Activated T-helper 9 cell treated with anti-CD3 and anti-CD28 coated beads, Interleukin-2, amount 50 U/mL, for 16 hours (primary cell): ENCODE measurements around the gene HSF2.

Experiments
- DNase-seq: peaks from one replicate; pipeline ENCODE4 v3.0.0-alpha.2; 2020; ENCODE audit warnings: low read depth

The HSF2 gene, protein sequence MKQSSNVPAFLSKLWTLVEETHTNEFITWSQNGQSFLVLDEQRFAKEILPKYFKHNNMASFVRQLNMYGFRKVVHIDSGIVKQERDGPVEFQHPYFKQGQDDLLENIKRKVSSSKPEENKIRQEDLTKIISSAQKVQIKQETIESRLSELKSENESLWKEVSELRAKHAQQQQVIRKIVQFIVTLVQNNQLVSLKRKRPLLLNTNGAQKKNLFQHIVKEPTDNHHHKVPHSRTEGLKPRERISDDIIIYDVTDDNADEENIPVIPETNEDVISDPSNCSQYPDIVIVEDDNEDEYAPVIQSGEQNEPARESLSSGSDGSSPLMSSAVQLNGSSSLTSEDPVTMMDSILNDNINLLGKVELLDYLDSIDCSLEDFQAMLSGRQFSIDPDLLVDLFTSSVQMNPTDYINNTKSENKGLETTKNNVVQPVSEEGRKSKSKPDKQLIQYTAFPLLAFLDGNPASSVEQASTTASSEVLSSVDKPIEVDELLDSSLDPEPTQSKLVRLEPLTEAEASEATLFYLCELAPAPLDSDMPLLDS

DNA sequence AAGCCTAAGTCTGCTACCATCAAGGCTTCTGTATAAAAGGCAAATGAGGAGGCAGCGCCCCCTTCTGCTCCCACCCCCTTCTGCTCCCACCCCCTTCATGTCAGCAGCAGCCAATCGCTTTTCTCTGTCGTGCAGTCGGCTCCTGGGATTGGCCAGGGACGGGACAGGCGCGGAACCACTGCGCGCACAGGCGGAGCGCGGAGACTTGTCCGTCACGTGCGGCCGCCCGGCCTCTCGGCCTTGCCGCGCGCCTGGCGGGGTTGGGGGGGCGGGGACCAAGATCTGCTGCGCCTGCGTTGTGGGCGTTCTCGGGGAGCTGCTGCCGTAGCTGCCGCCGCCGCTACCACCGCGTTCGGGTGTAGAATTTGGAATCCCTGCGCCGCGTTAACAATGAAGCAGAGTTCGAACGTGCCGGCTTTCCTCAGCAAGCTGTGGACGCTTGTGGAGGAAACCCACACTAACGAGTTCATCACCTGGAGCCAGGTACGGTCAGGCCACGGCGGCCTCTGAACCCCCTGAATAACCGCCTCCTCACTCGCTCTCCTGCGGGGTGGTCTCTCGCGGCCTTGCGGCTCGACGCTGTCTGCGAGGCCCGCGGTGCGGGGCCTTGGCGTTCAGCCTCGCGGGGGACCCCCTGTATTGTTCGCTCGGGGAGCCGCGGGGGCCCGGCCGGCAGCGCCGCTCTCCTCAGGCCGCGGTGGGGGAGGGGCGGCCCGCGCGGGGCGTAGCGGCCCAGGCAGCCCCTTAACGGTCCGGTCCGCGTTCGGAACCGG lies at the start of gene HSF2:
HSF2 (plus strand) TSS at position 305 of the 773 bp plus-strand sequence; CDS start at position 391, 86 bp downstream.
- peak; percentile 91 for DNase-seq

- DNase-seq = no peak
These were observed 46.3 kb upstream of the HSF2 start for GRCh38 chr6:122352981-122353664.

DNA sequence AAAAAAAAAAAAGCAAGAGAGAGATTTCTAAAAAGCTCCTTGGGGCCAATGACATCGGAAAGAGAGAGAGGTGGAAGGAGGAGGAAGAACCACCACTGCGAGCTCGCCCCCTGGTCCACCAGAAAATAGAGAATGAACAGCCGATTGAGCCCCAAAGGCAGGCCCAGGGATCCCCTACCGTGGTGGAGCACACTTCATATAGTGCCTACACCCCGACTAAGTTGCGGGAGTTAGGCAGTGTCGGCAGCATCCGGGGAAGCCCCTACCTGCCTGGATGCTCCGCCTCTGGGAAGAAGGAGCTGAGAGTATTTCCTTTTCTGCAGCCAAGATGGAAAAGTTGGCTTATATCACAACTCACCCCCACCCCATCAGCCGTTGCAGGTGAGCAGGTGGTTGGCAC lies 38.6 kb upstream of the HSF2 start:
- DNase-seq = no peak

GRCh38 chr6:122361314-122361979 lies 38.0 kb upstream of the HSF2 start:
- no peak for DNase-seq

GRCh38 chr6:122363769-122364483 lies 35.5 kb upstream of the HSF2 start:
- DNase-seq = no peak

DNA sequence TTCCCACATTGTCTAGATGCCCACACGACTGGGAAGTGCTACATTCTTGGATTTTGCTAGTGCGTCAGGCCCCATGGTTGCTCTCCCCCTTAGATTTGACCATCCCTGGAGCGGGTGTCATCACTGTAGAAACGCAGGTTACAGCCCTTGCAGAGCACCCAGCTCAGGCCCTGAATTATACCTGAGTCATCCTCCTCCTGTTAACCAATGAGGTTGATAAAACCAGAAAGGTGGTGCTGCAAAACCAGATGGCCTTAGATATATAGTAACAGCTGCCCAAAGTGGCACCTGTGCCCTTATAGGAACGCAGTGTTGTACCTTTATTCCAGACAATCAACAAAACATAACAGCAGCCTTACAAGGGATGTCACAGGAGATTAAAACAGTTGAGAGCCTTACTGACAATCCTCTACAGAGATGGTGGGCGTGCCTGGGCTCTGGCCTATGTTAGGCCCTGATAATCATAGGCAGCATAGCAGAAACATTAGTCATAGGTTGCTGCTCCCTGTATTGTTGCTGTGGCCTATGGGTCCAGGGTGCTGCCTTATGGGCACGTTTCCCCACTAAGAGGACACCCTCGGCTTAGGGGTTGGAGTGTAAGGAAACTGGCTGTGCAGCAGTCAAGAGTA lies 33.6 kb upstream of the HSF2 start:
- no peak for DNase-seq

GRCh38 chr6:122367171-122367570 lies 32.3 kb upstream of the HSF2 start:
- no peak for DNase-seq

- no peak for DNase-seq
These were observed 29.9 kb upstream of the HSF2 start for GRCh38 chr6:122369536-122369935.

DNA sequence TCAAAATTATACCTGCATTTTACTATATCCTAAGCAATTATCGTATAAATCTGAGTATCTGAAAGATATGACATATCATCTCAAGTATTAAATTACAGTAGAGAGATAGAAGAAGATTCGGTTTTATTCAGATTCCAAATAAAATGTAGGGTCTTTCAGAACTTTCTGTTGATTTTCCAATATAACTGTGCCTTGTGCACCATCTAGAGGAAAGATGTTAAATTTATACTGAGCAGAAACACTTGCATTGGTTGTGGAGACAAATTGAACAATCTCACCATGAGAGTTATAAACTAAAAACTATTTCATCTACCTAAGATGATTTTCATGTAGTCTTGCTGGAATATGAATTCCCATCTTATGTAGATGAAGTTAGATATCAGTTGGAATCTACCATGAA lies 26.8 kb upstream of the HSF2 start:
- DNase-seq = no peak

DNA sequence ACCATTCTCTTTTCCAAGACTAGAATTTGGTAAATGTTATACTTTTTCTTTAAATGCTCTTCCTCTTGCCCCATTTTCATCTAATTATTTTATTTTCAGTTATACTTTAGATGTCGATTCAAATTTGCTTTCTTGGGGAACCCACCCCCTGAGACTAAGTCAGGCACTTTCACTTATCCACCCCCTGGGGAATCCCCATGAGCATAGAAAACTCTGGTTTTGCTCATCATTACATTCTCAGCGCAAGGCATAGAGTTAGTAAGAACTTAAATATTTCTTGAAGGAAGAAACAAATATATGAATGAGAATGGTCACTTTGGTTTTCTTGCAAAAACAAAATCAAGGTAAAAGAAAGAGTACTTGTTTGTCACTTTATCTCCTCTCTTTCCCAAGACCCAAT lies 25.1 kb upstream of the HSF2 start:
- no peak for DNase-seq

- no peak for DNase-seq
These were observed 23.2 kb upstream of the HSF2 start for GRCh38 chr6:122376246-122376645.

DNA sequence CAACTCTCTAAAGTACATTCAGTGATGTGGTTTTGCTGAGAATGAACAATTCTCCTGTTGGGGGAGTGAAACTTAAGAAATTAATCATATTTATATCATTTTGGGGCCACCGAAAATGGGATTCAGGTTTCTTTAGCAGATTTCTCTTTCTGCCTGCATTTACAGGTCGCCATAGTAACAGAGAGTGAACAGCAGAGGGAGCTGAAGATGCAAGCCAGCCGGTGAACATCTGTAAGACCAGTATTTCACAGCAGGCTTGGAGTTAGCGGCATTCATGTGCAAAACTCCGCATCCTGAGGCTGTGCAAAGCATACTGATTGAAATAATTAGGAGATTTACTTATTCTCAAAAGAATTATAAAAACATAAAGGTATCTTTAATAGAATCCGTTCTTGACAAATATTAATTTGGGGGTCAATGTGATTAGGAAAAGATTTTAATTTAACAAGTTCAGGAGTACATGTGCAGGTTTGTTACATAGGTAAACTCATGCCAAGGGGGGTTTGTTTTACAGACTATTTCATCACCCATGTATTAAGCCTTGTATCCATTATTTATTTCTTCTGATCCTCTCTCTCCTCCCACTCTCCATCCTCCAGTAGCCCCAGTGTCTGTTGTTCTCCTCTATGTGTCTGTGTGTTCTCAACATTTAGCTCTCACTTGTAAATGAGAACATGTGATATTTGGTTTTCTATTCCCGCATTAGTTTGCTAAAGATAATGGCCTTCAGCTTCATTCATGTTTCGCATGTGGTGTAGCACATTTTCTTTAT lies 17.8 kb upstream of the HSF2 start:
- peak; percentile 13 for DNase-seq

DNA sequence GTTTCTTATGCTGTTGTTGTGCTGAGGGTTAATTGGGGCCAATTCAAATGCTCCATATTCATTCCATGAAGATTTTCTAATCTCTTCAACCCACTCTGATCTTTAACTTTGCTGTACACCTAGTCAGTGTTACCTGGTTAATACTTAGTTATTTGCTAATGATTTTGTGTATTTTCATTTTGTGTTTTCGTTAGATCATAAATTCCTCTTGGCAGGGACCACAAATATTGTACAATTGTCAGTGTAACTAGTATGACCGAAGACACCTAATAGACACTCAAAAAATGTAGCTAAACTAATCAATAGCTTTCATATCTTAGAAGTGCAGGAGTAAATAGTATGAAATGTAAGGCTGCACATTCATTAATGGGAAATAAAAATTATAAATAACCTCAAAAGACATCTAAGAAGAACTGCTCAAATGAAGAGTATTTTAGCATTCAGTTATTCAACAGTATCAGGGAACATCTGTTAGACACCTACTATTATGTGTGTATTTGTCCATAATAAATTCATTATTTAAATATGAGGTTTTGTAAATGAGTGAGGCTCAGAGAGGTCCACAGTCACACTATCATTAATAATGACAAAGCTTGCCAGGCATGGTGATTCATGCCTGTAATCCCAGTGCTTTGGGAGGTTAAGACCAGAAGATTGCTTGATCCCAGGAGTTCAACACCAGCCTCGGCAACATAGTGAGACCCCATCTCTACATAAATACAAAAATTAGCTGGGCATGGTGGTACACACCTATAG lies 13.4 kb upstream of the HSF2 start:
- DNase-seq = no peak

DNA sequence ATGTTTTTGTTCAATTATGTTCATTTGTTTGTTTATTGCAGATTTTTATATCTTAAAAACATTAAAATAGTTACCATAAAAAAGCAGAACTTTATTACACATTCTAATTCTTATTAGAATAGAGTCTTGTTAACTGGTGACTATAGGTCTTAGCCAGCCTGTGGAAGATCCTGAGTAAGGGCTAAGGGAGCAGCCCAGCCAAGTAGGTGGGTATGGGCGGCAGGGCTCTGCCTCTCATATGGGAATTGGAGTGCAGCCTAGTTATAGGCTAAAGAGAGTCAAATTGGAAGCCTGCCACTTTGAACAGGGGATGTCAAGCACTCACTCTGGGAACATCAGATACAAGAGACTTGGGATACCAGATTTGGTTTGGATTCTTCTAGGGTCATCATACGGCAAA lies 10.5 kb upstream of the HSF2 start:
- DNase-seq = no peak

DNA sequence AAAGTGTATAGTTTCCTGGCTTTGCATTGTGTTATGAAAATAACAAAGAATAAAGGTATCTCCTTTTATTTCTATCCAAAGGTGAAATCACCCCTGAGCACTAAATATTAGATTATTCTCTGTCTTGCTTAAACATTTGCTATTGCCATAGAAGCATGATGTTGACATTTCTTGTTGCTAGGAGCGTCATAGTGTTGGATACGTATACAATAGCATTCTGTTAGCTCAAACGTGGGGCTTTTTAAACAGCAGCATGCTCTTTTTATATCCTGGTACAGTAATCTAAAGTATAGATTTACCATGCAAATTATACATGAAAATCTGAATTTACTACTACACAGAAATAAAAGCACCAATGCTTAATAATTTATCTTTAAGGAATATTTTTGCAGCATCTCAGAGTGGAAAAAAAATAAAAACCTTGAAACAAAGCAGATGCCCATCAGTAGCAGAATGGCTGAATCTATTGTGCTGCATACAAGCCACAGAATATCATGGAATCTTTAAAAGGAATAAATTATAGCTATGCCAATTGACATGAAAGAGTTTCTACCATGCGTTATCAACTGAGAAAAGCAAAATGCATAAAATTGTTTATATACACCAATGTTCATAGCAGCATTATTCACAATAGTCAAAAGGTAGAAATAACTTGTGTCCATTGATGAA lies 9.6 kb upstream of the HSF2 start:
- no peak for DNase-seq

GRCh38 chr6:122392564-122393350 lies 6.7 kb upstream of the HSF2 start:
- no peak for DNase-seq

GRCh38 chr6:122393351-122393896 lies 6.0 kb upstream of the HSF2 start:
- DNase-seq = no peak

DNA sequence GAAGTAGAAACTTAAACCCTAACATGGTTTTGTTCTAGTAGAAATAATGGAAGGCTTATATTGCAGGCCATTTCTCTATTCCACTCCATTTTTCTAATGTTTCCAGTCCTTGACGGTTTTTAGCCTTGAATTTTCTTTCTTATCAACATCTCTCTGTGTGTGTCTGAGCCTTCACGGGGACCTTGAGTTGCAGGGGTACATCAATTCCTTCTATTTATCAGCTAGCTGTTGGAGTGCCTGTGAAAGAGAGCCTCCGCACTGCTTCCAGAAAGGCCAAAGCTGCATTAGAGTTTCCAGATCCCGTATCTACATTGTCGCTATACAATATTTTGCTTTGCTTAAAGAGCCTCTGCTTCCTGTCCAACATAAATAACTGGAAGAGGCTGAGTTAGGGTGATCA lies 5.4 kb upstream of the HSF2 start:
- no peak for DNase-seq
